Ureter (tissue), 1 donor: Measurements from ENCODE around the gene CD9. TPM values are rescaled to one million over a fixed set of nuclear protein-coding genes. Genes with fewer than 3 reads are reported as not detected.
A peak's percentile ranks its signal among the peaks of the same experiment; 100 is the strongest.
"Not testable (repeated sequence)": the region's sequence is repeated elsewhere in the genome, so short reads cannot be mapped to it uniquely, and the experiment has no call there.

ENCODE experiments used
- DNase-seq: peaks from one replicate; pipeline ENCODE4 v3.0.0-alpha.2; 2020; ENCODE audit warnings: low spot score
- total RNA-seq: library from RNA; stranded (reverse); gene quantifications from one replicate; pipeline ENCODE4 v1.2.4, GENCODE V29; 2023
- donor health status: DM: yes; HTN: yes; CAD: no.

Gene CD9, protein sequence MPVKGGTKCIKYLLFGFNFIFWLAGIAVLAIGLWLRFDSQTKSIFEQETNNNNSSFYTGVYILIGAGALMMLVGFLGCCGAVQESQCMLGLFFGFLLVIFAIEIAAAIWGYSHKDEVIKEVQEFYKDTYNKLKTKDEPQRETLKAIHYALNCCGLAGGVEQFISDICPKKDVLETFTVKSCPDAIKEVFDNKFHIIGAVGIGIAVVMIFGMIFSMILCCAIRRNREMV
- 427 TPM for total RNA-seq

DNA sequence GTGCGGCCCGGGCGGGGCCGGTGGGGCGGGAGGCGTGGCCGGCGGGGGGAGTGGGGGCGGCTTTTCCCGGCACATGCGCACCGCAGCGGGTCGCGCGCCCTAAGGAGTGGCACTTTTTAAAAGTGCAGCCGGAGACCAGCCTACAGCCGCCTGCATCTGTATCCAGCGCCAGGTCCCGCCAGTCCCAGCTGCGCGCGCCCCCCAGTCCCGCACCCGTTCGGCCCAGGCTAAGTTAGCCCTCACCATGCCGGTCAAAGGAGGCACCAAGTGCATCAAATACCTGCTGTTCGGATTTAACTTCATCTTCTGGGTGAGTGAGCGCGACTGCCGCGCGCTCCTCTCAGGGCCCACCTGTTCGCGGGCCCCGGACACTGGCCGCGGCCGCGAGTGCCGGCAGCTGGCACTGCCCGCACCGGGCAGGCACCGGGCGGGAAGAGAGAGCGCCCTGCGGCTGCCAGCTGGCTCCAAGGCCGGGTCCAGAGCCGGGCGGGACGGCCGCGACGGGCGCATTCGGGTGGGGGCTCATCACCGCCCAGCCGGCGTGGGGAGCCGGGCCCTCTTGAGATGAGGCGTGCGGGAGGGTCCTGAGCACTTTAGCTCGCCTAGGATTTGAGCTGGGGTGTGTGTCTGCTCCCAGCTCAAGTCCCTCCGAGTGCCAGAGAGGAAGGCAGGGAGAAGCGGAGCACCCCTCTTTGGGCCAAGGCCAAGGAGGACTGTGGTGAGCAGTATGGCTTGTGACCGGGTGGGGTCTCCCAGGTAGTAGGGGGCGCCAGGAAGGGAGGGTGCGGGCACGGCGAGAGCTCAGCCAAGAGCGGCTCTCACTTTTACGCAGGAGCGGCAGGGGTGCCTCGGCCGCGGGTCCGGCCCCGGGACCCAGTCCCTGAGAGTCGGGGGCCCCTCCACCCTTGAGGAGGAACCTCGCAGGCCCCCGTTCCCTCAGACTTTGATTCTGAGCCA is at the start of gene CD9:
TSS of gene CD9 (plus strand) at position 145 of the 957 bp plus-strand sequence. CDS start at position 245, 100 bp downstream.
- DNase-seq = peak; percentile 87

DNA sequence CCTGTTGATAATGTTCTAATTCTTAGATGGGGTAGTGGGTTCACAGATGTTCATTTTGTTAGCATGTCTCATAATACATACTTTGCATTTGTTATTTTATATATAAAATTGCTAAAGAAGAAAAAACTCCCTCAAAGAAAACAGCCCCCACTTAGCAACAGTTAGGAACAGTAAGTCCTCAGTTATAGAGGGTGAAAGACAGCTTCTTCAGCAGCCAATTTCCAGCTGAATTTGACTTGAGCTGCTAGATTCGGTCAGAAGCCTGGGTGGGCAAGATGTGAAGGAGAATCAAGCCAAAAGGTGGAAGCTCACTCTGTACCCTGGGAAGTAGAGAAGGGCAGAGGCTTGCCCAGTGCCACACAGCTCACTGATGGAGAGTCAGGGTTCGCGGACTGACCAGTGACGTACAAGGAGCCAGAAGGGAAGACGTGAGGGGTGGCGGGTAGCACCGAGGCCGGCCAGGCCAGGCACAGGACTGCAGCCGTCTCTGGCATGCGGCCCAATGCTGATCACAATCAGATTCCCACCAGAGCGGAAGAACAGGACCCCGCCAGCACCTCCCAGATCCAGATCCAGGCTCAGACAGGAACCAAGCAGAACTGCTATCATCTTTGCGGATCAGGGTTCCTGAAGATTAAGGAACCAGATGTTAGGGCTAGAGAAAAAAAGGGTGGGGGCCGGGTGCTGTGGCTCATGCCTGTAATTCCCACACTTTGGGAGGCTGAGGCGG is 45.3 kb upstream of the CD9 start:
- DNase-seq = peak; percentile 79

DNA sequence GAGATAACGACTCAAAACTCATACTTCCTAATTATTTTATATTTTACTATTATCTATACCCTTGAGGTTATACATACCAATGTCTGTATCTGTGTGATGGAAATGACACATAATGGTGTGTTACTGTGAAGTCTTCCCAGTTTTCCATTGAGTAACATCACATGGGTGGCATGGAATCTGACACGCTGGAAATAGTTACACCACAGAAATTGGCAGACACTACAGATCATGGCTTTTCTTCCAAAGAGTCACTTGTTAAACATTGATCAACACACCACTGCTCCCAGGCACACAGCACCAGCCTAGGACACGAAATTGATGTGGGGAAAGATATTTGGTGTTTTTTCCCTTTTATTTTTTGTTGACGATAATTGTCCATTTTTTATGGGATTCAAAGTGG is 42.7 kb upstream of the CD9 start:
- DNase-seq = no peak

DNA sequence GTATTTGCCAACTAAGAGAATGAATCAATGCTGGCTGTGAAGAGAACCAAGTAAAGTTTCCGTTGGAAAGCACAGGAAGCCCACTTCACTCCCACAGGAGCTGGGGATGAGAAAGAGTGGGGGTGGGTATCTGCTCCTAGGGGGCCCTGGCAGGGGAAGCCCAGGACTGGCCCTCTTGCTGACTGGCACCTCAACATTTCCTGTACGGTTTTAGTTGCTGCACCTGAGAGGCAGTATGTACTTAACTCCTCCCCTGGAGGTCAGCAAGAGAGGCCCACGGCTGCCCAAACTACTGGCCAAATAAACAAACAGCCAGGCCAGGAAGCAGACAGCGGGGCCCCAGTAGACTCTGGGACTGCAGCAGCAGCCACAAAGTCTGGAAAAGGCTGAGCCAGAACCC is 41.9 kb upstream of the CD9 start:
- DNase-seq = no peak

DNA sequence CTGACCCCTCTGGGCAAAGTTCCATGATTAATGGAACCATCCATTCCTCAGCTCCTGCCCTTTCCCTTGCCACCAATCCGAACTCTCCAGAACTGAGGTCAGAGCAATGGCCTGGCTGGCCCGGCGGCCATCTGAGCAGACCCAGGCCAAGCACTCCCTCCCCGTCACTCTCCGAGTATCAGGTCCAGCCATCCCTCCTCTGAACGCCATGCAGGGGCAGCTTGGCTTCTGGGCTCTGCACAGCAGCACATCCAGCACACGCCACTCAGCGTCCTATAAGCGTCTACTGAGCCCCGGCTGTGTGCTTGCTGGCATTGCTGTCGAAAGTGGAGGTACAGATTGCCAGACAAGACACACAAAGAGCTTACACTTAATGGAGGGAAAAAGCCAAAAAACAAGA is 41.5 kb upstream of the CD9 start:
- DNase-seq = no peak

DNA sequence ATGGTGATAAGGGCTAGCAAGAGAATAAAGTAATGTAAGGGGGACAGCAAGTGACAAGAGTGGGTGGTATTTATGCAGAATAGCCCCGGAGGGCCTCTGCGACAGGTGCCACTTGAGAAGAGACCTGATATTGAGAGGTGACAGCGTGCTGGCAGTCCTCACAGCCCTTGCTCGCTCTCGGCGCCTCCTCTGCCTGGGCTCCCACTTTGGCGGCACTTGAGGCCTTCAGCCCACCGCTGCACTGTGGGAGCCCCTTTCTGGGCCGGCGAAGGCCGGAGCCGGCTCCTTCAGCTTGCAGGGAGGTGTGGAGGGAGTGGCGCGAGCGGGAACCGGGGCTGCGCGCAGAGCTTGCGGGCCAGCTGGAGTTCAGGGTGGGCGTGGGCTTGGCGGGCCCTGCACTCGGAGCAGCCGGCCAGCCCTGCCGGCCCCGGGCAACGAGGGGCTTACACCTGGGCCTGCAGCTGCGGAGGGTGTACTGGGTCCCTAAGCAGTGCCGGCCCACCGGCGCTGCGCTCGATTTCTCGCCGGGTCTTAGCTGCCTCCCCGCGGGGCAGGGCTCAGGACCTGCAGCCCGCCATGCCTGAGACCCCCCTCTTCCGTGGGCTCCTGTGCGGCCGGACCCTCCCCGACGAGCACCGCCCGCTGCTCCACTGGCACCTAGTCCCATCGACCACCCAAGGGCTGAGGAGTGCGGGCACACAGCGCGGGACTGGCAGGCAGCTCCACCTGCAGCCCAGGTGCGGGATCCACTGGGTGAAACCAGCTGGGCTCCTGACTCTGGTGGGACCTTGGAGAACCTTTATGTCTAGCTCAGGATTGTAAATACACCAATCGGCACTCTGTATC is 40.8 kb upstream of the CD9 start:
- not testable (repeated sequence) for DNase-seq

DNA sequence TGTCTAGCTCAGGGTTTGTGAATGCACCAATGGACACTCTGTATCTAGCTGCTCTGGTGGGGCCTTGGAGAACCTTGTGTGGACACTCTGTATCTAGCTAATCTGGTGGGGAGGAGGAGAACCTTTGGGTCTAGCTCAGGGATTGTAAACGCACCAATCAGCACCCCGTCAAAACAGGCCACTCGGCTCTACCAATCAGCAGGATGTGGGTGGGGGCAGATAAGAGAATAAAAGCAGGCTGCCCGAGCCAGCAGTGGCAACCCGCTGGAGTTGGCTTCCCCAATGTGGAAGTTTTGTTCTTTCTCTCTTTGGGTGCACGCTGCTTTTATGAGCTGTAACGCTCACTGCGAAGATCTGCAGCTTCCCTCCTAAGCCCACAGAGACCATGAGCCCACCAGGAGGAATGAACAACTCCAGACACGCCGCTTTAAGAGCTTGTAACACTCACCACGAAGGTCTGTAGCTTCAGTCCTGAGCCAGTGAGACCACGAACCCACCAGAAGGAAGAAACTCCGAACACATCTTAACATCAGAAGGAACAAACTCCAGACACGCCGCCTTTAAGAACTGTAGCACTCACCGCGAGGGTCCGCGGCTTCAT is 40.1 kb upstream of the CD9 start:
- DNase-seq = not testable (repeated sequence)

DNA sequence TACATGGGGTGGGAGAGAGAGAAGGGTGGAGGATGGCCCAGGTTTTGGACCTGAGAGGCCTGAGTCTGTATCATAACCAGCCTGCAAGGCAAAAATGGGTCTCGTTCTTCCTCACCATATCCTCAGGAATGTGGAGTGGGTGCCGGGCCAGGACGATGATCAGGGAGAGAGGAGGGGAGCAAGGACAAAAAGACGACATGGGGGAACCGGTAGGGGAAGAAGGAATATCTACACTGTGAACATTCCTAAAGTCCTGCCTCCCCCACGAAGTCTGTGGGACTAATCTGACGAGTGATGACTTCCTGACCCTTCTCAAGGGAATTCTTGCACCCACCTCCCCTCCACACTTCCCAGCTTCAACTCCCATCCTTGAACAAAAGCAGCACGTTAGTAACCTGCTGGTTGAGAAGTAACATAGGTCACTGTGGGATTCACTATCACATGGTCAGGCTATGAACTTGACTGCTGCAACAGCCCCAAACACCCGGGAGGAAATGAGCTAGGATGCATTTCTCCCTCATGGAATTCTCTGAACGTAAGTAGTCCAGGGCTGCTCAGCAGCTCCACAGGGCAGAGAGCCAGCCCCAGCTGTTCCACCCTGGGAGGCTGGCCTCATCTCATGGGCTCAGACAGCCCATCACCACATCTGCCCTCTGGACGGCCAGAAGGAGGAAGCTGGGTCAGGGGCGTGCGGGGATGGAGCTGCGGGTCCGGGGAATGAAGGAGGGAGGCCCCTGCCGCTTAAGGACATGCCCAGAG is 38.9 kb upstream of the CD9 start:
- DNase-seq = no peak

DNA sequence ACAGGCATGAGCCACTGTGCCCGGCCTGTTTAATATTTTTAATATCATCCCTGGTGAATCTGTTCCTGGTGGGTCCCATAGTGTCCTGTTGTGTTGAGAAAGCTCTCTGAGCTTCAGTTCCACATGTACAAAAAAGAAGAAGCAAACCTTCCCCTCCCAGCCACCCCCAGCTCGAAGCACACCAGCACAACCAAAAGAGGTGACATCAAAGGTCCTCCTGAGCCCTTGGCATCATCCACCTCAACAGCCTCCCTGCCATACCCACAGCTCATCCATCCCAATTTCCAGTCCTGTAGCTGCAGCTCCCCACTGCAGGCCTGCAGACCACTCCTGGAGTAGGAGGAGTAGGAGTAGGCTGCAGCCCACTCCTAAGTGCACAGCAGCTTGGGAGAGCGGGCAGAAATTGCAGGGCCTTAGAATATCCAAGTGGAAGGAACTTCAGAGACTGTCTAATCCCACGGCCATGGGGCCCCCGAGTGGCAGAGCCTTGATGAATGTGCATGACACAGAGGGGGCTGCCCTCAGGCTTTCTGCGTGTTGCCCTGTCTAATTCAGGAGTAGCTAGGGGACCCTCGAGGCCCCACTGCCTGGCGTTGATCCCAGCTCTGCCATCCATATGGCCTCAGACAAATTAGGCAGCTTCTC is 36.7 kb upstream of the CD9 start:
- no peak for DNase-seq

DNA sequence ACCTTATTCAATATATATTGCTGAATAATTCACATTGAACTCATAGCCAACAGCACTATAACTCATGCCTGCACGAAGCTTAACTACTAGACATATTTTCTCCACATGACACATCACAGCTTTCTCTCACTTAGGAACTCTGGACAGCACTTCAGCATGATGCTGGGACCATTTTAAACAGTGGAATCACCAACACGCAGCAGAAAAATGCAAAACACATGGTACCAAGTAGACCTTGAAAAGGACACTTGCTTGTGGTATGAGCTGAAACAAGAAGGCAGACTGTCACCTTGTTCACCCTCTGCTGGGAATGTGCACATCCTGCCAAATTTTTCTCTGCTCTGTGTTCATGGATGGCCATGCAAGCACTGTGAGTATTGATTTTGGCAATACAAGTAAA is 34.8 kb upstream of the CD9 start:
- DNase-seq = no peak

DNA sequence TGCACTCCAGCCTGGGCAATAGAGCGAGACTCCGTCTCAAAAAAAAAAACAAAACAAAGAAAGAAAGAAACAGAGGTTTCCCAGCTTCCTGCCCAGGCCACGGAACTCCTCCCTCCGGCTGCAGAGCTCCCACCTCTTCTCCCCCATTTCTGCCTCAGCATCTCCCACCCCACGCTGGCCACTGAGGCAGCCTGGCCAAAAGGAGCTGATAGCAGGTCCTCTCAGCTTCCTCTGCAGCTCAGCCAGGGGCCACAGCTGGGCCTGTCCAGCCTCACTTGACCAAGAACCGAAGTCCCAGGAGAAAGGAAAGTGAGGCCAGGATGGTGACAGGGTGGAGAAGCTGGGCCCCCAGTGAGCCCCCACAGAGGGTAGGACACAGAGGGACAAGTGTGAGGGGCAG is 33.4 kb upstream of the CD9 start:
- no peak for DNase-seq

DNA sequence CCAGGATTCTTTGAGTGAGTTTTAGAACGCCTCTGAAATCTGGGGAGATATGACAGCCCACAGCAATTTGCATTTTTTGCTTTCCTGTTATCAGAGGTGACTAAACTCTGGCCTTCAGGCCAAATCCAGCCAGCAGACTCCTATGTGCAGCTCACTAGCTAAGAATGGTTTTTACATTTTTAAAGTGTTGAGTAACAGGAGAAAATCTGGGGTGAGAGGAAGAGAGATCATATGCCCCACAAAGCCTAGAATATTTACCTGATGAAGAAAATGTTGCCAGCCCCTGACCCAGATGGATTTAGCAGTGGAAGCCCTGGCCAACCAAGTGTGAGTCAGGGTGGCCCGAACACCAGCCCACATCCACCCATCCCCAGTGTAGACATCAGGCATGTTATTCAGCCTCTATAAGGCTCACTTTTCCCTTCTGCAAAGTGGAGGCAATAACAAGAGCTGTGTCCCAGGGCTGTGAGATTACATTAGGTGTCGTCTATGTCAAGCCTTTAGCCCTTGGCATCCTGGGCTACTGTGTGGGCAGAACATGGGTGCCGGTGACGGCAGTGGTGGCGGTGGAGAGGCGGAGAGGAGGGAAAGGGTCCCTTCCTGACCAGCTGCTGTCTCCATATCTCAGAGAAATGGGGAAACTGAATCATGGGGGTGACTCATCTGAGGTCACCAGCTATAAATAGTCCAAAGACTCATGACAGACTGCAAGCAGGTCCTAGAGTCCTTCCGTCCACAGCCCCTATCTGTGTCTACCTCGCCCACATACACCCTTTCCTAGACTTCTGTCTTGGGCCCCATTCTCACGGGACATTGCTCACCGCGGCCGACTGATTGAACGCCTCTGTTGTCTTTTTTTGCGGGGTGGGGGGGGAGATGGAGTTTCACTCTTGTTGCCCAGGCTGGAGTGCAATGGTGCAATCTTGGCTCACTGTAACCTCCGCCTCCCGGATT is 32.6 kb upstream of the CD9 start:
- no peak for DNase-seq

DNA sequence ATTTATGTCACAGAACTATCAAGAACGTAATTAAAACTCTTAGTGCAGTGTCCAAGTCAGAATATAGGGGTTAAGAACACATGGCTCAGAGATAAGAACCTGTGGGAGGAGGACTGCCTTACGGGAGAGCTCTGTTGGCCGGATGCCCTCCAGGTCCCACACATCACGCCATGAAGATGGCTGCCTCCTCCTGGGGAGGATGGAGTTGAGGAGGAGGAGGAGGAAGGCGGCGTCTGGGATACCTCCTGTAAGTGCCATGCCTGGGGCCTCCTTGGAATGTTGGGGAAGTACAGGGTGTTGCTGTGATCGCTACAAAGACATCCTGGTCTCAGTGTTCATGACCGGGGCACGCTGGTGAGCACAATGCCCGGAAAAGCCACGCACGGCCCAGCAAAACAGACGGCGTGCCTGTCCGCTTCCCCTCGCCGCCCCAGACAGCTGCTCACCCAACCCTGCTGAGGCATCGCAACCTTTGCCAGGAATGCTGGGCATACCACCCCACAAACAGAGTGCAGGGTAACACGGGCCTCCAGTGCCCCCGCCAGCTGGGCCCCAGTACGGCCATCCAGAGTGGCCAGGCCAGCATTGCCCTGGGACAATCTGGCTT is 28.7 kb upstream of the CD9 start:
- no peak for DNase-seq

DNA sequence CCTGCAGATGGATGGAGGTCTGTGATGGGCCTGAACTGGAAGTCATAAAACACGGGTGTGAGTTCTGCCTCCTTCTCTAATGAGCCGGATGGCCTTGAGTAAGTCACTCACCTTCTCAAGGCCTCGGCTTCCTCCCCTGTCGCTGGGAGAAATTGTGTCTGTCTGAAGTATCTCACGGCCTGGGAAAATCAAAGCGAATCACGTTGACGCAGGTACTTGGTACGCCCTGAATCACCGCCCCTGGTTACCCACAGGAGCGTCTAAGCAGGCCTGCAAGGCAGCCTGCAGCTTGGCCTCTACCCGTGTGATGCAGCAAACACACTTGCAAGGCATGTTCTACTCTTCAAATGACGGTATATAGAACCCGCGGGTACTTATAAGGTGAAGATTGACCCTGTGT is 28.1 kb upstream of the CD9 start:
- DNase-seq = no peak

DNA sequence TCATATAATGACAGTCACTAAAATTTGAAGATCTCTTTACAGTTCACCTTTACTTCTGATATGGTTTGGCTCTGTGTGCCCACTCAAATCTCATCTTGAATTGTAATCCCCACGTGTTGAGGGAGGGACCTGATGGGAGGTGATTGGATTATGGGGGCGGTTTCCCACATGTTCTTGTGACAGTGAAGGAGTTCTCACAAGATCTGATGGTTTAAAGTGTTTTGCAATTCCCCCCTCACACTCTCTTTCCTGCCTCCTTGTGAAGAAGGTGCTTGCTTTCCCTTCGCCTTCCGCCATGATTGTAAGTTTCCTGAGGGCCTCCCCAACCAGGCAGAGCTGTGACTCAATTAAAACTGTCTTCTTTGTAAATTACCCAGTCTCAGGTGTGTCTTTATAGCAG is 27.3 kb upstream of the CD9 start:
- DNase-seq = no peak

DNA sequence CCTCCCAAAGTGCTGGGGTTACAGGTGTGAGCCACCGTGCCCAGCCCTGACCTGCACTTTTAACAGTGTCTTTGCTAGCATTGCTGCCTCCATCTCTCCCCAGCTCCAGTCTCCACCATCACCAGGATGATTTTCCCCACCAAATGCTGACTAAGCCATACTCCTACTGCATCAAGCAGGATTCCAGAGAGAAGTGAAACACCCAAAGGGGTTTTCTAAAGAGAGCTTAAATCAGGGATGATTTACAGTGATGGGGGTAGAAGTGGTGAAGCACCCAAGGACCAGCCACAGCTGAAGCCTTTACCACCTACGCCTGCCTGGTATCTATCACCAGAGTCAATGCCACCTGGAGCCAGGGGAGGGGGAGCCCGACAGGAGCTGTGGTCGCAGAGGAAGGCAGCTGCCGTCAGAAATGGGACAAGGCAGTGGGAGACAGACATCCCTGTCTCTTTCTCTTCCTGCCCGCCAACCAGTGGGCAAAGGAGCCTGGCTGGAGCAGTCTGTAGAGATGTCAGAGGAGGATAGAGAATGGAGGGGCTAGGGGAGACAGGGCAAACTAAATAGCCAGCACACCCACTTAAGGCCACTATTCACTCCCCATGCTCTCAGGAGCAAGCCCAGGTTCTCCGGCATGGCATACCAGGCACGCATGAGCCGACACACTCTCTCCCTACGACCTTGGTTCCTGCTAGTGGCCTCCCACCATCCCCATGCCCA is 22.4 kb upstream of the CD9 start:
- DNase-seq = no peak

DNA sequence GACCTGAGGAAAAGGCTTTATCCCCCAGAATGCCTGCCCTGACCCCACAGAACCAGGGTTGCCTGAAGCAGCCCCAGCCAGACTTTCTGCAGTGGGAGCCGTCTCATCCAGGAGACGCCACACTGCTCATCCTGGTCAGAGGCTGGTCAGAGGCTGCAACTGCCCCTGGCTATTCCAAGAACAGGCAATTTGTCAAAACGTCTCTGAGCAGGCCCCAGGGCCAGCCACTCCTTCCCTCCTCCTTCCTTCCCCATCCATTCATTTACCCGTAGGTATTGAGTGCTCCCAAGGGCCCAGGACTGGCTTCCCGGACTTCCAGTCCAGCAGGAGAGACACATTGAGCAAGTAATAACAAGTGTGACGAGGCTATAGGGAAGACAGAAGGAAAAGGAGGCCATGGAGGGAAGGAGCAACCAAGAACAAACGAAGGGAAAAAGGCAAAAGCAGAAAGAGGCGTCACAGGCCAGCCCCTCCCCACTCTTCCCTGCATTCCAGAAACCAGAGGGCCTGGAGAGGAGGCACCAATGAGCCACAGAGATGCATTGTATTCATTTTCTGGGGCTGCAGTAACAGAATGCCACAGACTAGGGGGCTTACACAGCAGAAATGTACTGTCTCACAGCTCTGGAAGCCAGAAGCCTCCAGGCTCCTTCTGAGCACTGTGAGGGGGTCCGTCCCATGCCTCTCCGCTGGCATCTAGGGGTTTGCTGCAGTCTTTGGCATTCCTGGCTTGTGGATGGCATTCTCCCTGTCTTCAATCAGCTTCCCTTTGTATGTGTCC is 21.0 kb upstream of the CD9 start:
- DNase-seq = no peak
